Spleen (tissue), 7 donors: ENCODE results near the gene ALAS2.
"Not testable (repeated sequence)": the region's sequence is repeated elsewhere in the genome, so short reads cannot be mapped to it uniquely, and the experiment has no call there.

Experiments used
- CTCF ChIP-seq, 11 experiments: fragments of 200-600 bp in 7 of 11; fragments of 450-650 bp in 4 of 11; sonication (generic) in 4 of 11; IDR thresholded peaks in 8 of 11; conservative IDR thresholded peaks in 3 of 11; 1 replicate in 7 of 11; 2 replicates in 4 of 11; pipeline versions ENCODE4 v1.4.0 to v1.8.0; 2016 to 2021; ENCODE audit warnings: antibody characterized with exemption in 11 of 11, inconsistent platforms in 4 of 11, mild to moderate bottlenecking in 1 of 11
- POLR2AphosphoS5 ChIP-seq, 3 donors: sonication (generic); formaldehyde crosslinking; IDR thresholded peaks; one replicate each; pipeline ENCODE4 v1.5.1; 2017; ENCODE audit warnings: antibody characterized with exemption in 3 of 3
- donor health status: DM: no; HTN: no; CAD: no; lungs with moderate emphysema.
- donor health status: DM: no; HTN: no; CAD: no.
- donor health status: DM: no; HTN: no; CAD: no.

- not testable (repeated sequence) for TF ChIP-seq CTCF (IDR thresholded peaks at IDR 0.05 in 8 of 11, conservative IDR thresholded peaks at IDR 0.05 in 3 of 11); POLR2AphosphoS5 (IDR thresholded peaks at IDR 0.05)
Observed at GRCh38 chrX:54983306-54983705, 47.5 kb downstream of the ALAS2 start.
